Activated T-cell treated with anti-CD3 and anti-CD28 coated beads for 1 hour (primary cell): Measurements from ENCODE around the gene F5.

ENCODE experiments used
- DNase-seq: peaks from one replicate; pipeline ENCODE4 v3.0.0-alpha.2; 2020; ENCODE audit warnings: low read depth

Gene F5

DNA sequence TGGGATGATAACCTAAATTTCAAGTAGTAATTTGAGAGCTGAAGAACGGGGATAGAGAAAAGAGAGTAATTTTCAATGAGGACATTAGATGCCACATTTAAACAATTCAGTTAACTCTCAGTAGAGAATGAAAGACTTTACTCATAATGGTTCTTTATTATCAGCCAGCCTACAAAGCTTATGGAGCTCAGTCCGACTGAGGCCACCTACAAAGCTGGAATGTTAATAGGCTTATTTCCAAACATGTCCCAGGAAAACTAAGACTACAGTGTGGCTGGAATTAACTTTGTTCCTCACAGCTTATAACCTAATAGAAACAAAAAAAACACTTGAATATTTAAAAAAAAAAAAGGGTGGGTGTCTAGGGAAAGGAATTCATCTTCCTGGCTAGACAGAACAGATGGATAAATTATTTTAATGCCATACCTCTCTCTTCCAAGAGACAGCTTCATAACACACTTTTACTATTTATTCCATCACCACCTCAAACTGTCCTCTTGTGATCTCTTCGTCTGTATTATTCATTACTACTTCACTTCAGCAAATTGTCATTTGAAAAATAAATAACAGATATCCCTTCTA, 110.4 kb downstream of the F5 start:
- no peak for DNase-seq

DNA sequence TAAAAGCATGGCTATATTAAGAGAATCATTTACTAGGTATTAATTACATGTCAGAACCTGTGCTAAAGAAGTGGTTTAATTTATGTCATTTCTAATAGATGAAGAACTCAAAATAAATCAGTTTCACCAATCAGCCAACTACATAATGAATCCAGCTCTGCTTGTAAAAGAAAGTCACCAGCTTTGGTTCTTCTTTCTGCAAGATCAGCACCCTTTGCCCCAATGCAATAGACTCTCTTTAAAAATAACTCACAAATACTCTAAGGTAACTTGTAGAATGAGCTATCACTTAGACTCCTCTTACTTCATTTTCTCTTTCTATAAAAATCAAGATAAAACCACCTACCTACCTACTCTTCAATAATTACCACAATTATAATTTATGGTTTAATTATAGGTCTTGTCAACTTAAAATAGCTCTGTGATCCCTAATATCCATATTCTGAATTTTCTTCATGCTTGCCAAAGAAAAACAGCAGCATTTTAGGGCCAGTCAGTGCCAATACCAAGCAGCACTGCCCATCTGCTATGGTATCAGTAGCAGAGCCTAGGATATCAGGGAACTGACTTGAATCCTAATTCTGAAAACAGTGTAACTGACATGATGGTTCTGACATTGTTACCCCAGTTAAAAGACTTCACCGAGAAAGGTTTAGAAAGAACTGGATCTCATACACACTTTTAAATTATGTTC, 111.8 kb downstream of the F5 start:
- DNase-seq = no peak

DNA sequence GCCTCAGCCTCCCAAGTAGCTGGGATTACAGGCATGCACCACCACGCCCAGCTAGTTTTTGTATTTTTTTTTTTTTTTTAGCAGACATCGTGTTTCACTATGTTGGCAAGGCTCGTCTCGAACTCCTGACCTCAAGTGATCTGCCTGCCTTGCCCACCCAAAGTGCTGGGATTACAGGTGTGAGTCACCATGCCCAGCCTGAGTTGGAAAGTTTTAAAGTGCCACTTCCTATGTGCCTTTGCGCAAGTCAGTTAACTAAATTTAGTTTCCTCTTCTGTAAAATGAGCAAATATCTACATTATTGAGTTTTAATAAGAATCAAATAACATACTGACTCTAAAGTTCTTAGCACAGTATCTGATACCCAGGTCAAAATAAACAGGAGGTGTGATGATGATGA, 112.9 kb downstream of the F5 start:
- DNase-seq = no peak

DNA sequence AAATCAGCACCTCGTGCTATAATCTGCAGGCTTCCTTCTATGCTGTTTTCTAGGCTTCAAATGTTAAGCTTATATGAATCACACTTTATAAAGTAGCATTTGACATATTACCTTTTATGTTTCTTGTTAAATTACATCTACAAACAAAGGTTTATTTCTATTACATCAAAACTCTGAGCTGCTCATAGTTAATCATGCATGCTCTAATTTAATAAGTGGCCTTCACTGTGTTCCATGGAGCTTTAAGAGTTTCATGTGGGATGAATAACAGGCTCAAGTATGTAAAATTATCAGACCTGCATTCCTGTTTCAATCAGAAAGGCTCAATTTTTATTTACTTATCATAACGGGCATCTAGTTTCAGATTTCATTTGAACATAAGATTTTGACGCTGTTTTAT, 113.5 kb downstream of the F5 start:
- no peak for DNase-seq

DNA sequence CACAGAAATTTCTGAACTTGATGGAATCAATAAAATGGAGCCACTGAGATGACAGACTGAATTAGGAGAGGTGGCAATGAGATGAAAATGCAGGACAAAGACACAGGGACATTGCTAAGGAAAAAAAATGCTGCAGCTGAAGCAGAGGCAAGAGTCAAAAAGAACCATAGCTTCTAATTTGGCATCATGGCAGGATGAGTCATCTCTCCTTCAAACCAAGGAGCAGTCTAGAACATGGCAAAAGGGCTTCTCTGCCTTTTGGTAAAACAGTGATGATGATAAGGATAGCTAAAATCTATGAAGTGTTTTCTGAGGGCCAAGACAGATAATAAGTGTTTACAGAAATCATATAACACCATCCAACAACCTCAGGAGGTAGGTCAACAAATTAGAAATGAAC, 117.3 kb downstream of the F5 start:
- DNase-seq = no peak

DNA sequence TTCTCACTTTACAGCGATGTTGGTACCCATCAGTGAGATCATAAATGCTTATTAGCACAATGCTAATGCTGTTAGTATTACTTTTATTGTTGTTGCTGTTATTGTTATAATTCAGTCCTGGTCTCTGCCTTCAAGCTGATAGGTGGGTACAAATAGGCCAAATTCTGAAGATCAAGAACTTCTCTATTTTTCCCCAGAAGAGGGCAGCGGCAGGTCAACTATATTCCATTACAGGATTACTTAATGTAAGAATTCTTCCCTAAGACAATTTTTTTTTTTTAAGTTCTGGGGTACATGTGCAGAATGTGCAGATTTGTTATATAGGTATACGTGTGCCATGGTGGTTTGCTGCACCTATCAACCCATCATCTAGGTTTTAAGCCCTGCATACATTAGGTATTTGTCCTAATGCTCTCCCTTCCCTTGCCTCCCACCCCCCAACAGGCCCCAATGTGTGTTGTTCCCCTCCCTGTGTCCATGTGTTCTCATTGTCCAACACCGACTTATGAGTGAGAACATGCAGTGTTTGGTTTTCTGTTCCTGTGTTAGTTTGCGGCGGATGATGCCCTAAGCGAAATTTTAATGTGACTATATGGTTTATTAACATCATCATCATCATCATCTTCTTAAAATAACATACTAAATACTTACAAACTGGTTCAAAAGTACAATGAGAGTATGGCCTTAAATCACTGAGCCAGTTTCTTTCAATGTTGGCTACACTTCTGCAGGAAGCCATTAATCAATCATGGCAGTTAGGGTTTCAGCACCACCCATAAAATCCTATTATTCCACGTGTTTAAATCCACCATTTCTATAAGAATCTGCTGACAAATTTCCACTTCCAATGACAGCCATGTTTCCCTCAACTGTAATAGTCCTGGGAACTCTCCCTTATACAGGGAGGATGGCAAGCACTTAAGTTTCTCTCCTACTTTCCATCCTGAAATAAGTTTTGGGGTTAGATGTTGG, 119.7 kb downstream of the F5 start:
- no peak for DNase-seq

DNA sequence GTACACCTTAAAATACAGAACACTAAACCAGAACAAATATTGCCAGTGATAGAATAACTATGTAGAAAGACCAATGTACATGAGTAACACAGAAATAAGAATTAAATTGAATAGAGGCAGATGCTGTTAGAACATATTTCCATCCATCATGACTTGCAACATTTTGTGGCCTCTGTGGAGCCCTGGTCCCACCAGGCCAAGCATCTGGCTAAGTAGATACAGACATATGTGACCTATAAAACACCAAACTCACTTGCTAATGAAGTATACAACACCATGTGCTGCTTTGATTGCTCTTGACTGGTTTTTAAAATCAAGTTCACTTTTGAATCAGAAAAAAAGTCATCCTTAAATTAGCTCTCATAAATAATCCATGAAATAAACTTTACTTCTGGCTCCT, 121.0 kb downstream of the F5 start:
- DNase-seq = no peak
